ENCODE measurements around the gene XYLT1. TPM values are rescaled to one million over a fixed set of nuclear protein-coding genes. Genes with fewer than 3 reads are reported as not detected.

Gene XYLT1
- polyA plus RNA-seq, 1 donor from 2014 or later = 3.3 TPM

GRCh38 chr16:17125671-17126070 lies 345.1 kb downstream of the XYLT1 start:
- no peaks in the 10 kb centered on the region for H3K79me2 ChIP-seq (replicated peaks; ENCODE audit: insufficient read depth, low read length)
- H3F3A ChIP-seq (ENCODE audit: insufficient read depth, low read length, poor library complexity, severe bottlenecking) = no peaks in the 10 kb centered on the region
- H3K36me3 ChIP-seq (ENCODE audit: insufficient read depth, low read length) = peaks cover 9% of the 10 kb centered on the region
- H4K20me1 ChIP-seq (ENCODE audit: insufficient read depth) = no peaks in the 10 kb centered on the region
- H3K27ac ChIP-seq (ENCODE audit: low read length) = no peak overlapping the region
- TF ChIP-seq CTCF (IDR thresholded peaks at IDR 0.05; ENCODE audit: poor library complexity, severe bottlenecking) (no peak), EP300 (conservative IDR thresholded peaks at IDR 0.05; ENCODE audit: poor library complexity, severe bottlenecking) (no peak), EZH2 (IDR thresholded peaks at IDR 0.05; ENCODE audit: borderline replicate concordance, insufficient read depth, low read length, poor library complexity, severe bottlenecking) (no peak), MXI1 (conservative IDR thresholded peaks at IDR 0.05; ENCODE audit: poor library complexity, severe bottlenecking) (no peak), RAD21 (conservative IDR thresholded peaks at IDR 0.05) (no peak), POLR2AphosphoS5 (IDR thresholded peaks at IDR 0.05) (no peak), REST (IDR thresholded peaks at IDR 0.05; ENCODE audit: borderline replicate concordance) (no peak), SMC3 (conservative IDR thresholded peaks at IDR 0.05; ENCODE audit: poor library complexity) (no peak), TAF1 (IDR thresholded peaks at IDR 0.05; ENCODE audit: low read depth) (no peak)
- H3K4me2 ChIP-seq (ENCODE audit: low read length) = no peak overlapping the region
- H3K9me2 ChIP-seq (ENCODE audit: insufficient read depth, low read length) = no peaks in the 10 kb centered on the region
- H3K9me3 ChIP-seq (ENCODE audit: low read length) = peaks cover 4% of the 10 kb centered on the region
- H3K9ac ChIP-seq (ENCODE audit: low read length) = no peak overlapping the region
- H3K27me3 ChIP-seq (ENCODE audit: insufficient read depth, low read depth, low read length) = no peaks in the 10 kb centered on the region
- no peak overlapping the region for H3K4me3 ChIP-seq (ENCODE audit: low read length)
- H2AFZ ChIP-seq (ENCODE audit: low read depth, low read length) = no peak overlapping the region

- Histone ChIP-seq H3K27ac (ENCODE audit: low read length) (no peak overlapping the region), H3K4me3 (ENCODE audit: low read length) (no peak overlapping the region), H3K79me2 (replicated peaks; ENCODE audit: insufficient read depth, low read length) (no peaks in the 10 kb centered on the region), H3K27me3 (ENCODE audit: insufficient read depth, low read depth, low read length) (no peaks in the 10 kb centered on the region), H3K36me3 (ENCODE audit: insufficient read depth, low read length) (no peaks in the 10 kb centered on the region), H3K4me2 (ENCODE audit: low read length) (no peak overlapping the region), H3K9me2 (ENCODE audit: insufficient read depth, low read length) (no peaks in the 10 kb centered on the region), H3K9me3 (ENCODE audit: low read length) (no peaks in the 10 kb centered on the region), H3F3A (ENCODE audit: insufficient read depth, low read length, poor library complexity, severe bottlenecking) (no peaks in the 10 kb centered on the region), H2AFZ (ENCODE audit: low read depth, low read length) (no peak overlapping the region), H3K9ac (ENCODE audit: low read length) (no peak overlapping the region), H4K20me1 (ENCODE audit: insufficient read depth) (no peaks in the 10 kb centered on the region)
- TF ChIP-seq CTCF (IDR thresholded peaks at IDR 0.05; ENCODE audit: poor library complexity, severe bottlenecking) = no peak
These were observed 352.7 kb downstream of the XYLT1 start for GRCh38 chr16:17117906-17118577.
